GM19193 (cell line): ENCODE measurements around the gene ANKEF1.

ENCODE experiments used
- POLR2A ChIP-seq: IDR thresholded peaks from 4 replicates; pipeline ENCODE4 v1.6.1; 2011; ENCODE audit not compliant: insufficient read depth, insufficient read length; ENCODE audit errors: extremely low read depth

The ANKEF1 gene

GRCh38 chr20:10065154-10065833, 30.5 kb downstream of the ANKEF1 start:
- no peak for TF ChIP-seq POLR2A

DNA sequence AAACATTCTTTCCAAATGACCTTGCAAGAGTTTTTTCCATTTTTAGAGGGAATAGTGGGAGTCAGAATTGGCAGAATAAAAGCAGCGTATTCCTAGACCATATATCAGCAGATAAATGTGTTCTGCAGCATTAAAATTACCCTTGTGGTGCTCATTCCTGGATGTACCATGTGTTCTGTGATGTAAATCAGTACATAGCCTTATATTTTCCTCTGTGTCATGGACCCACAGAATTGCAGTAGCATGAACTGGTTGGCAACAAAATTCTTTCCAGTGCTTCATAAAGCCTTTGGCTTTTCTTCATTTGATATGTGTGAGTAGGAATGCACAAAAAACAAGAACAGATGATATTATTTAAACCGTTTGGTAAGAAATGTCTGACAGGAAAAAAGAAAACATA, 32.5 kb downstream of the ANKEF1 start:
- TF ChIP-seq POLR2A = no peak

DNA sequence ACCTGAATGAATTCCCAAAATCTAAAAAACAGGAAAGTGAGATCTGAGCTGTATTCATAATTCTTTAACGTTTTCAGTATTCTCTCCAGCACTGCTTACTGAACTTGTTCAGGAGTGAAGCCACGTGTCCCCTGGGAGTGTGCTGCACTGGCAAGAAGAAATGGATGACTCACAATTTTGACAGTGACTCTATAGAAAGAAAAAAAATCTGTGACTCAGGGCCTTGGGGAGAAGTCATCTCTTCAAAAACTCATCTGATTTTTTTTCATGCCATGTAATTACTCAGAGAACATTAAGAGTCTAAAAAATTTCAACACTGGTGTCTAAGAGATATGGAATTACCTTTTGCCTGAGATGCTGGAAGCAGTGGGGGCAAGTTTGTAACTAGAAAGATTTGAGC, 39.7 kb downstream of the ANKEF1 start:
- no peak for TF ChIP-seq POLR2A

DNA sequence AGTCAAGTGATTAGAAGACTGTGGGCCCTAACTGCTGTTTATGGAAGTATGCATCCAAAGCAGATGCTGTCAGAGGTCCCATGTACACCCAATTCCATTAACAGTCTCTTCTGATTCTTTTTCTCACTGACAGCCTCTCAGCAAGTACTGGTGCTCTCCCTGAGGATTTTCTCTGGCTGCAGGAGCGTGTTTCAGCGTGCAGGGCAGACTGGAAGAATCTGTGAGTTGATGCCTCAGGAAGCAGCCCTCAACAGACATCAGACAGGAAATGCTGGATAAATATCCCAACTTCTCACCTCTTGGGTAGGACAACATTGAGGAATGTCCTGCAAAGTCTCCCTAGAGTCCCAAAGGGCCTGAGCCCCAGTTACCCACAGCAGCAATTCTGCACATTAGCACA, 40.8 kb downstream of the ANKEF1 start:
- no peak for TF ChIP-seq POLR2A

GRCh38 chr20:10076126-10077080, 41.6 kb downstream of the ANKEF1 start:
- no peak for TF ChIP-seq POLR2A

- TF ChIP-seq POLR2A = no peak
Measured at GRCh38 chr20:10077081-10077471, 42.3 kb downstream of the ANKEF1 start.

- TF ChIP-seq POLR2A = no peak
Measured at GRCh38 chr20:10077886-10078285, 43.1 kb downstream of the ANKEF1 start.

- TF ChIP-seq POLR2A = no peak
Measured at GRCh38 chr20:10078403-10078802, 43.6 kb downstream of the ANKEF1 start.

DNA sequence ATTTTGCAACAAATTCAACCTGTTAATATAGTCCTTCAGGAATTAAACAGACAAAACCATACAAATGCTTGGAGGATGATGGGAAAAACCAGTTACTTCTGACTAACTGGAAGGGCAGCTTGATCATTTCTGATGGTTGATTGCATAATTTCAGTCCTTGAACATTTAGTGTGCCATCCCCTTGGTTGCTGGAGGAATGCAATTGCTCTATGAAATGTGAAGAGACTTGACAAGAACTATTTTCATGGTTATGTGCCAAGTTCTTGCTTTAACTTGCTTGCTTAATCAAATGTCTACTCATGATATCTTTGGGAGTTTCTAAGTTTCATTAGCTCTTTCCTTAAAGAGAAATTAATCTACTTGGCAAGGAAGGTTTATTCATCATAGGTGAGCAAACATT, 45.2 kb downstream of the ANKEF1 start:
- TF ChIP-seq POLR2A = no peak

- TF ChIP-seq POLR2A = no peak
Measured at GRCh38 chr20:10080574-10080973, 45.8 kb downstream of the ANKEF1 start.

- no peak for TF ChIP-seq POLR2A
Measured at GRCh38 chr20:10089871-10090587, 55.2 kb downstream of the ANKEF1 start.

GRCh38 chr20:10090588-10091166, 55.9 kb downstream of the ANKEF1 start:
- TF ChIP-seq POLR2A = no peak

DNA sequence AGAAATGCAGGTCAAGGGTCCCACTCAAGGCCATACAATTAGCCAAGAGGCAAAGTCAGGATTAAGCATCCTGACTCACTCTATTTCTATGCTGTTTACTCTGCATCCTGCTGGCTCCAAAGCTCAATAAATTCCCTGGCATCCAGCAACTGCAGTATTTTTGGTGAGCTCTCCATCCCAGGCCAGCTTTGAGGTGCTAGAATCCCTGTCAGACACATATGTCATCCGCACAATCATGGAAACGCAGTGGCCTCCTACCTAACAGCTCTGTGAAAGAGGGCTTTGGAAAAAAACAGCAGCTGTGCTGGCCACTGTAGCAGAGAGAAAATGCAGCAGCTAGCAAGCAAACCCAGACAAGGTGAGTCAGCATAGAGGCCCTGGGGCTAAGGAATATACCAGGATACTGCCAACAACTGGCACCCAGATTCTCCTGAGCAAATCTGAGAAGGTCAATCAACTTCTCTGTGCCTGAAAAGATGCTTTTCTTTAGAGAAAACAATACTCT, 58.4 kb downstream of the ANKEF1 start:
- TF ChIP-seq POLR2A = no peak

- TF ChIP-seq POLR2A = no peak
Measured at GRCh38 chr20:10094566-10095173, 59.9 kb downstream of the ANKEF1 start.

GRCh38 chr20:10096790-10097189, 62.0 kb downstream of the ANKEF1 start:
- TF ChIP-seq POLR2A = no peak

DNA sequence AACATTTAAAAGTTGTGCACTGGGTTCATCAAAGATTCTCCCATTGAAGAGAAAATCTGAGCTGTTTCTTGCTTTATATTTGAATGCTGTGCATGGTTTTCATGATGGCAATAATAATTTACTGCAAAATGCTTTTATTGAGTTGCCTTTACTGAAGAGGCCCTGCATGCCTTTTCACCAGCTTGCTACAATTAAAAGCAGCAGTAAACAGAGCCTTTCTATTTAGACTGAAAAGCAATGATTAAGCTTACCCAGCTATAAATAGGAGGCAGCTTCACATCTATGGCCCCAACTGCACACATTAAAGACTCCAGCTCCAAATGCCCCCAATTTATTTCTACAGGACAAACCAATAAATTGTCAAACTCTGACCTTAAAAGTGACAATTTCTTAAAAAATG, 70.3 kb downstream of the ANKEF1 start:
- TF ChIP-seq POLR2A = no peak
